SK-N-SH treated with all-trans-retinoic acid at 6 μM for 48 hours (cell line): Measurements from ENCODE around the gene RNF111.

Source experiments
- ESRRG ChIP-seq: fragments of 250-450 bp; sonication (Bioruptor Pico); IDR thresholded peaks from 2 replicates; pipeline ENCODE4 v1.6.1; 2021; ENCODE audit warnings: mild to moderate bottlenecking
- ZNF8 ChIP-seq: fragments of 450-650 bp; formaldehyde crosslinking; IDR thresholded peaks from 2 replicates; pipeline ENCODE4 v1.5.0; 2020; ENCODE audit warnings: mild to moderate bottlenecking, moderate library complexity
- TF ChIP-seq, protein P1 (sequence below): fragments of 250-450 bp; sonication (Bioruptor Pico); IDR thresholded peaks from 2 replicates; pipeline ENCODE4 v1.8.0; 2021; ENCODE audit warnings: low read depth, mild to moderate bottlenecking, moderate library complexity, borderline replicate concordance

DNA sequence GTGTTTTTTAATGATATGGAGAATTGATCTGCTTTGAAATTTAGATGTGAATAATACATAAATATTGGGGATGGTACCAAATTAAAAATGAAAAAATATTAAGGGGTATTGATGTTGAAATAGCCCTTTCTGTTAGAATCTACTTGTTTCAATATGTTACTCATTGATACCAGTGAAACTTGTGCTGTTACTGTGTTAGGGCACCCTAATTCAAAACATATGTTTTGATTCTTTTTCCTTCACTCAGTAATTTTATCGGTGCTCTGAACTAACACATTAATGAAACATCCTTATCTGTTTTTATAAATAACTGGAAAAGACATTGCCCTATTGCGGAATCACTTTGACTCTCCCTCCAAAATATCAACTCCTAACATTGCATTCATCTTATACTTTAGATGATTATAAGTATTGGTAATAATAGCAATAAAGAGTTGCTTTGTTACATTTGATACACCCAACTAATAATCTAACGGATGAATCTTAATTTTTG lies 65.5 kb downstream of the RNF111 start:
- TF ChIP-seq, protein P1, sequence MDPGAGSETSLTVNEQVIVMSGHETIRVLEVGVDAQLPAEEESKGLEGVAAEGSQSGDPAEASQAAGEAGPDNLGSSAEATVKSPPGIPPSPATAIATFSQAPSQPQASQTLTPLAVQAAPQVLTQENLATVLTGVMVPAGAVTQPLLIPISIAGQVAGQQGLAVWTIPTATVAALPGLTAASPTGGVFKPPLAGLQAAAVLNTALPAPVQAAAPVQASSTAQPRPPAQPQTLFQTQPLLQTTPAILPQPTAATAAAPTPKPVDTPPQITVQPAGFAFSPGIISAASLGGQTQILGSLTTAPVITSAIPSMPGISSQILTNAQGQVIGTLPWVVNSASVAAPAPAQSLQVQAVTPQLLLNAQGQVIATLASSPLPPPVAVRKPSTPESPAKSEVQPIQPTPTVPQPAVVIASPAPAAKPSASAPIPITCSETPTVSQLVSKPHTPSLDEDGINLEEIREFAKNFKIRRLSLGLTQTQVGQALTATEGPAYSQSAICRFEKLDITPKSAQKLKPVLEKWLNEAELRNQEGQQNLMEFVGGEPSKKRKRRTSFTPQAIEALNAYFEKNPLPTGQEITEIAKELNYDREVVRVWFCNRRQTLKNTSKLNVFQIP (CRISPR knock-in tag), result no peak
- no peak for TF ChIP-seq ESRRG (CRISPR knock-in tag)
- TF ChIP-seq ZNF8 (CRISPR knock-in tag), result no peak
